K562 (cell line): ENCODE results near the gene LST1. TPM values are rescaled to one million over a fixed set of nuclear protein-coding genes. Genes with fewer than 3 reads are reported as not detected.

Experiments
- ATAC-seq: fragments of 200-7000 bp; cut with Tn5 transposase; 3 replicates; pipeline ENCODE4 v1.9.1; 2020; ENCODE audit warnings: moderate library complexity
- BruUV-seq: library from RNA; stranded (reverse); fragments of 400-500 nt; replicated peaks from 2 replicates; lab custom pipeline; 2021; lab: Mats Ljungman, UMichigan
- CTCF ChIA-PET: fragments of 300-600 bp; formaldehyde crosslinking; extraction: SDS; loops from one replicate; lab custom pipeline; 2021; ENCODE audit warnings: low intra/inter-chr PET ratio; lab: Yijun Ruan, JAX
- POLR2A ChIA-PET: fragments of 300-600, 350-650 bp; sonication (Branson Sonifier 250); formaldehyde crosslinking; extraction: SDS; loops from one replicate; lab custom pipeline; 2021; ENCODE audit warnings: antibody characterized with exemption, inconsistent platforms; lab: Yijun Ruan, JAX
- DNase-seq, 4 experiments: peaks; one replicate each; pipeline versions ENCODE4 v3.0.0 to v3.0.0-alpha.2; 2011 to 2018; ENCODE audit warnings: low spot score in 3 of 4, mixed read lengths in 3 of 4; ENCODE audit errors: extremely low read depth in 1 of 4
- FAIRE-seq: peaks from 2 replicates; lab custom pipeline; 2011; peaks lifted over from hg19 to GRCh38; lab: Jason Lieb, UNC
- H2AFZ ChIP-seq: 2 replicates; pipeline ENCODE4 v1.6.0; 2011; ENCODE audit warnings: low read depth, low read length, control low read depth, inconsistent platforms
- H3K27ac ChIP-seq: fragments of 200-600 bp; 3 replicates; pipeline ENCODE4 v1.8.0; 2011; ENCODE audit warnings: low read depth, mild to moderate bottlenecking, control low read depth, inconsistent platforms, low read length, moderate library complexity, mixed read lengths; ENCODE audit errors: extremely low read depth
- H3K27me3 ChIP-seq, 2 experiments: fragments of 300-600 bp in 1 of 2; 2 replicates in 1 of 2; 3 replicates in 1 of 2; pipeline versions ENCODE4 v1.6.0 to v1.8.0; 2011; ENCODE audit warnings: inconsistent platforms in 2 of 2, low read length in 2 of 2, mild to moderate bottlenecking in 1 of 2, mixed read lengths in 1 of 2, moderate library complexity in 1 of 2; ENCODE audit not compliant: control insufficient read depth in 2 of 2, insufficient read depth in 2 of 2
- H3K36me3 ChIP-seq: fragments of 300-600 bp; 3 replicates; pipeline ENCODE4 v1.8.0; 2011; ENCODE audit warnings: mild to moderate bottlenecking, low read length, inconsistent platforms; ENCODE audit not compliant: control insufficient read depth, insufficient read depth
- H3K4me1 ChIP-seq, 2 experiments: fragments of 200-600 bp in 1 of 2; replicated peaks in 1 of 2; 2 replicates in 1 of 2; 3 replicates in 1 of 2; pipeline versions ENCODE4 v1.5.1 to v1.8.0; 2011; ENCODE audit warnings: inconsistent platforms in 2 of 2, low read length in 2 of 2, mild to moderate bottlenecking in 1 of 2, mixed read lengths in 1 of 2, moderate library complexity in 1 of 2; ENCODE audit not compliant: control insufficient read depth in 2 of 2, insufficient read depth in 2 of 2
- H3K4me2 ChIP-seq: 2 replicates; pipeline ENCODE4 v1.6.1; 2011; ENCODE audit warnings: low read length, control low read depth, inconsistent platforms, mixed read lengths; ENCODE audit not compliant: insufficient read depth
- H3K4me3 ChIP-seq: fragments of 200-600 bp; sonication (generic), shearing (Covaris generic); 2 replicates; pipeline ENCODE4 v1.5.1; 2016; ENCODE audit warnings: control low read depth, inconsistent platforms
- H3K79me2 ChIP-seq: fragments of 200-600 bp; 3 replicates; pipeline ENCODE4 v1.8.0; 2011; ENCODE audit warnings: low read length, inconsistent platforms; ENCODE audit not compliant: control insufficient read depth, insufficient read depth
- H3K9ac ChIP-seq, 2 experiments: 2 replicates each; pipeline versions ENCODE4 v1.6.0 to v1.6.1; 2011; ENCODE audit warnings: low read depth in 2 of 2, low read length in 2 of 2, control low read depth in 1 of 2, inconsistent platforms in 1 of 2, mild to moderate bottlenecking in 1 of 2, mixed read lengths in 1 of 2; ENCODE audit not compliant: insufficient read depth in 1 of 2
- H3K9me1 ChIP-seq: one replicate; pipeline ENCODE4 v1.6.0; 2011; ENCODE audit warnings: inconsistent platforms, mild to moderate bottlenecking, low read length, moderate library complexity; ENCODE audit not compliant: control insufficient read depth, insufficient read depth
- H3K9me3 ChIP-seq: replicated peaks from 2 replicates; pipeline ENCODE4 v1.5.1; 2011; ENCODE audit warnings: low read depth, low read length, inconsistent platforms; ENCODE audit not compliant: control insufficient read depth, insufficient read depth
- H4K20me1 ChIP-seq: replicated peaks from 2 replicates; pipeline ENCODE4 v1.6.1; 2011; ENCODE audit warnings: low read length, inconsistent platforms, mixed read lengths; ENCODE audit not compliant: control insufficient read depth, insufficient read depth
- EHMT2 ChIP-seq: fragments of 450-650 bp; IDR thresholded peaks from 2 replicates; pipeline ENCODE4 v1.6.1; 2018; ENCODE audit warnings: antibody characterized with exemption
- HDGF ChIP-seq: fragments of 450-650 bp; IDR thresholded peaks from 2 replicates; pipeline ENCODE4 v1.6.1; 2016
- MNT ChIP-seq, 2 experiments: fragments of 450-650 bp; conservative IDR thresholded peaks; 2 replicates each; pipeline ENCODE4 v1.6.1; 2017; ENCODE audit warnings: mild to moderate bottlenecking in 2 of 2, moderate library complexity in 2 of 2
- PML ChIP-seq: IDR thresholded peaks from 2 replicates; pipeline ENCODE4 v1.6.1; 2012; ENCODE audit warnings: low read length, inconsistent platforms
- POLR3G ChIP-seq: IDR thresholded peaks from 2 replicates; pipeline ENCODE4 v1.6.1; 2011; ENCODE audit not compliant: insufficient read length, insufficient replicate concordance; ENCODE audit errors: extremely low read depth
- TCF15 ChIP-seq: fragments of 250-450 bp; sonication (Bioruptor Pico); IDR thresholded peaks from 2 replicates; pipeline ENCODE4 v1.8.0; 2022; ENCODE audit warnings: moderate library complexity, mild to moderate bottlenecking, inconsistent platforms
- ZBTB7A ChIP-seq: IDR thresholded peaks from 2 replicates; pipeline ENCODE4 v1.6.1; 2011; ENCODE audit warnings: low read depth, mild to moderate bottlenecking, low read length, moderate library complexity, borderline replicate concordance; ENCODE audit not compliant: control insufficient read depth
- ZNF263 ChIP-seq: sonication (generic); formaldehyde crosslinking; IDR thresholded peaks from 2 replicates; pipeline ENCODE4 v1.8.0; 2022; ENCODE audit warnings: mild to moderate bottlenecking, missing genetic modification reagents, borderline replicate concordance
- WGBS: fragments of 100-300 bp; shearing (Covaris generic); methylation state at CpG from one replicate; pipeline ENCODE4 v1.1.6; 2016; ENCODE audit warnings: low coverage, mixed read lengths; ENCODE audit not compliant: insufficient coverage; ENCODE audit errors: missing lambda C conversion rate; 5-methylcytosine and 5-hydroxymethylcytosine counted together
- in situ Hi-C: fragments of 300-500 bp; cut with MboI; formaldehyde crosslinking; loops from 4 replicates; pipeline ENCODE4 v1.15.0; 2018; ENCODE audit warnings: inconsistent platforms, mixed read lengths
- intact Hi-C: fragments of 100-400 bp; cut with micrococcal nuclease; formaldehyde crosslinking; loops from 2 replicates; pipeline ENCODE4 v1.14.2; 2022
- polyA plus RNA-seq, 8 experiments: library from polyadenylated mRNA; depleted of rRNA in 4 of 8; stranded (reverse) in 5 of 8; unstranded in 3 of 8; fragments of >200 nt; fragmentation: Nextera tagmentation in 2 of 8; fragmentation: Illumina TruSeq in 1 of 8; extraction: Ambion mirVana in 2 of 8; extraction: Trizol in 1 of 8; gene quantifications; 2 replicates each; pipeline versions ENCODE4 v1.2.1 to v1.2.3, GENCODE V29; 2011 to 2014; ENCODE audit warnings: inconsistent platforms in 1 of 8, missing spikeins in 1 of 8
- total RNA-seq, 7 experiments: library from RNA; depleted of rRNA in 6 of 7; stranded (reverse); fragments of >200 nt in 6 of 7; fragmentation: Illumina TruSeq in 2 of 7; extraction: Trizol in 2 of 7; gene quantifications; 2 replicates each; pipeline versions ENCODE4 v1.2.1 to v1.2.3, GENCODE V29; 2011 to 2021; ENCODE audit warnings: low replicate concordance in 1 of 7

The LST1 gene
- total and polyA plus RNA-seq, 9 of the 15 experiments (the other 6 are each of a cell fraction or from before 2014, with no cell fraction given), result 0.82 to 7.8 (median 1.7) TPM

- H3K9ac ChIP-seq, result peak within 1 kb of the TSS; percentile 75 to 97
- no peak for ATAC-seq
Observed at GRCh38 chr6:31582230-31582643, 3.8 kb upstream of the LST1 start, which contains the start of gene LTB. TSS of gene LTB (minus strand) at chr6:31582424. CDS start at chr6:31582417, 7 bp downstream.

DNA sequence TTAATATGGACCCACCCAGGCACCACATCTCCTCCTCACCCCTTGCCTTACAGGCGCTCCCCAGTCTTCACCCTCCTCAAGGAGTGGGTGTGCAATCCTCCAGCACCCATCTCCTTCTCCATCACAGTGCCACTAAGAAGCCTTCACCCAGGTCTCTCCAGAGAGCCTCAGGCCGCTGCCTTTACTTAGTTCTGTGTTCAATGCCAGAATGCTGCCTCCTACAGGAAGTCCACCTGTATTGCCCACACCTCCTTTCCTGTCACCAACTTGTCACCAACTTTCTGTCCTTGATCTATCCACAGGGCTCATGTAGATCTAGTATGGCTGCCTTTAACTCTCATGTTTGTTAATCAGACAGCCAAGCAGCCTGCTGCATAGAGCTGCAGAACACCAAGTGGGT lies 586 bp upstream of the LST1 start:
- H2AFZ ChIP-seq, result peak overlapping the region; percentile 51; the same call in 1 of the 2 replicates
- H3K27me3 ChIP-seq, result no peaks in the 10 kb centered on the region
- no peak overlapping the region for H3K4me3 ChIP-seq
- no peaks in the 10 kb centered on the region for H3K9me3 ChIP-seq
- POLR2A ChIA-PET, result interaction anchor here (1.0 to 1.6 kb wide), 2 partner anchors 13 to 18 kb away, joined by 3 to 6 read pairs; no protein-coding TSS in a partner anchor
- no peak overlapping the region for H3K9ac ChIP-seq
- peak; percentile 44 for ATAC-seq
- H3K27ac ChIP-seq, result no peak overlapping the region
- in situ Hi-C loops (no loop called here), intact Hi-C loops (loop anchor here (10.0 kb wide), 1 partner anchor 391 kb away; no protein-coding TSS in a partner anchor)
- H3K9me1 ChIP-seq, result no peaks in the 10 kb centered on the region
- no TSS peak for BruUV-seq
- FAIRE-seq, result peak; percentile 71
- whole genome bisulfite sequencing, result 49% methylated on average over 2 of the region's 2 CpGs
- H3K4me2 ChIP-seq, result no peak overlapping the region
- H3K36me3 ChIP-seq, result no peaks in the 10 kb centered on the region
- DNase-seq, result peak; percentile 52 to 71 (median 66)
- no peaks in the 10 kb centered on the region for H4K20me1 ChIP-seq
- CTCF ChIA-PET, result no interaction called here
- peaks cover 30 to 39% of the 10 kb centered on the region in 2 experiments for H3K4me1 ChIP-seq
- H3K79me2 ChIP-seq, result no peaks in the 10 kb centered on the region
- TF ChIP-seq MNT (conservative IDR thresholded peaks at IDR 0.05), result no peak
- TF ChIP-seq HDGF, result 0 out of 2 replicates have a peak, but pooled peaks have one; percentile 33
- no peak for TF ChIP-seq POLR3G
- TF ChIP-seq PML, result no peak
- TF ChIP-seq EHMT2, result 0 out of 2 replicates have a peak, but pooled peaks have one; percentile 31

More at GRCh38 chr6:31582230-31582643, 3.8 kb upstream of the LST1 start, which contains the start of gene LTB:
- Histone ChIP-seq H3K36me3 (no peaks in the 10 kb centered on the region), H2AFZ (peak within 1 kb of the TSS; percentile 97), H3K4me3 (peak within 1 kb of the TSS; percentile 62), H4K20me1 (no peaks in the 10 kb centered on the region), H3K4me2 (peak within 1 kb of the TSS; percentile 91), H3K9me1 (no peaks in the 10 kb centered on the region), H3K27me3 (no peaks in the 10 kb centered on the region), H3K9me3 (no peaks in the 10 kb centered on the region), H3K4me1 (peaks cover 17 to 29% of the 10 kb centered on the region in 2 experiments), H3K27ac (peak within 1 kb of the TSS; percentile 45; the same call in 1 of the 3 replicates), H3K79me2 (no peaks in the 10 kb centered on the region)
- DNase-seq (no peak), FAIRE-seq (no peak)
- peak; percentile 23; the same call in 1 of the 2 replicates for TF ChIP-seq ZBTB7A
- TF ChIP-seq ZNF263, result peak; percentile 53; the same call in 1 of the 2 replicates
- no peak for TF ChIP-seq TCF15 (CRISPR knock-in tag)
- in situ Hi-C loops, result no loop called here
- no TSS peak for BruUV-seq
- CTCF ChIA-PET, result no interaction called here
- POLR2A ChIA-PET, result interaction anchor here (0.6 to 3.1 kb wide), 12 partner anchors 8 to 700 kb away, joined by 3 to 20 read pairs (median 4); partner anchors contain the start of genes DDX39B and TNF
- WGBS, result 60% methylated on average over 3 of the region's 3 CpGs
- intact Hi-C loops, result loop anchor here (10.0 kb wide), 1 partner anchor 387 kb away; no protein-coding TSS in a partner anchor
